ENCODE data around the gene DPH2.

DPH2 gene

DNA sequence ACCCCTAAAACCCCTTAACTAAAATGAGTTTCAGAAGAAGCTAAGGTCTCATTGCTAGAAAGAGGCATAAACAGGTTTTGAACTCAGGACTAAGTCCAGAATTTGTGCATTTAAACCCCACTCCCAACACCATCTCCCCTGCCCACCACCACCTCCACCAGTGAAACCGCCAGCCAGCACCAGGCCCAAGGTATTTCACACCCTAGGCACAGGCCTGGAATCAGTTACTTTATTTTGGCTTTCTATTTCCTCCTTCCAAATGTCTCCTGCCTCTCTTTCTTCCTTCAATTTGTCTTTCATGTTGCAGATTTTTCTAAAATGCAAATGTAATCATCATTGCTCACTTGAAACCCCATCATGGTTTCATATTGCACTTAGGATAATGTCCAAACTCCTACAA, 24.9 kb upstream of the DPH2 start:
- DNase-seq, result no peak

DNA sequence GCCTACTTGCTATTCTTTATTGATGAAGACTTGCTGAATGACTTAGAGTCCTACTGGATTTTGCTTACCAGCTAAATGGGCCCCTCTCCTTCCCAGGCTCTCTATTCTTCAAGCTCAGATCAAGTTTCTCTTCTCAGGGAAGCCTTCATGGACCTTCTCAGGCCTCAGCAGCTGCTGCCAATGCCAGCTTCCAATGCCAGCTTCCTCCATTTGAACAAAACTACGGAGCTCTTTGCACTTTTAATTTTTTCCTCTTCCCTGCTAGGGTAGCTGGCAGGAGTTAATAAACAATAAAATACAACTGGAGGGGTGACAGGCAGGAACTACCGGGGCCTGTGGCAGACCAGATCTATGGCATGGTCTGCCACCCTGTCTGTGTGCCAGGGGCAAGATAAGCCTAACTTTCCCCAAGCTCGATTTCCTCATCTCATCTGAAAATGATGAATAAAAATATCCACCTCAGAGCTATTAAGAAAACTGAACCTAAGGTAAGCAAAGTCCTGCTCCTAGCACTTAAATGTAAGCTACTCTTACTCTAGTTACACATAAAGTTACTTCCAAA, 24.1 kb upstream of the DPH2 start:
- DNase-seq, result no peak

DNA sequence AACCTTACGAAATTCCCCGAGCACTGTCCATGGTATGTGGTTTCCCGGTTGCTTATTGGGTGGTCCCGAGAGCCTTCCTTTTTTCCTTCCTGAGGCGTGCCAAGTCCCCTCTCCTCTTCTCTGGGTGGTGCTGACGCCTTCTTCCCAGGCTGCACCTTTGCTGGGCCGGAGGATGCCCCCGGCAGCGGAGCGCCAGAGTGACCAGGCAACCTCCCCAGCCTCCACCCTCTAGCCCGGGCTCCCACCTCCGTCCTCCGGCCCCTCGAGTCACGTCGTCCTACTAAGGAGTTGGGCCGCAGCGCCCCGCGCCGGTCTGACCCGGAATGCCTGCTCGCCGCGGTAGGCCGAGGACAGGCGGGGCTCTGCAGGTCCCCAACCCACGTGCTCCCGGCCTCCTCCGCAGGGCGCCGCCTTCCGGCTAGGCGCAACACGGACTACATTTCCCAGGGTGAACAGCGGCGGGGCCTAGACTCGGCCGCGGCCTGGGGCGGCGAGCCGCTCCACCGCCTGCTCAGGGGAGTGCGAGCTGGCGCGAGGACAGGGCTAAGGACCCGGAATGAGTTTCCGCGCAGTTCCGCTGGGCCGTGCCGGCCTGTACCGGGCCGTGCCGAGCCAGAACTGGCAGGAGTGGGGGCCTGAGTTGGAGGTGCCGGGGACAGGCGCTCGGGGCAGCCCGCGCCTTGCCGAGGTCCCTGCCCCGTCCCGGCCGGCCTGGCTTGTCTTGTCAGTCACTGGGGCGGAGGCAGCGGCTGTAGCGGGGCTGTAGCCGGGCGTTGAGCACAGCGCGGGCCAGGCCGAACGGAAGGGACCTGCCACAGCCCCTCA, 23.4 kb upstream of the DPH2 start, which contains the start of gene IPO13:
TSS of gene IPO13 (plus strand) at position 715 of the 825 bp plus-strand sequence. CDS start 651 bp downstream, outside the sequence.
- peak; percentile 75 to 98 (median 94) for DNase-seq

DNA sequence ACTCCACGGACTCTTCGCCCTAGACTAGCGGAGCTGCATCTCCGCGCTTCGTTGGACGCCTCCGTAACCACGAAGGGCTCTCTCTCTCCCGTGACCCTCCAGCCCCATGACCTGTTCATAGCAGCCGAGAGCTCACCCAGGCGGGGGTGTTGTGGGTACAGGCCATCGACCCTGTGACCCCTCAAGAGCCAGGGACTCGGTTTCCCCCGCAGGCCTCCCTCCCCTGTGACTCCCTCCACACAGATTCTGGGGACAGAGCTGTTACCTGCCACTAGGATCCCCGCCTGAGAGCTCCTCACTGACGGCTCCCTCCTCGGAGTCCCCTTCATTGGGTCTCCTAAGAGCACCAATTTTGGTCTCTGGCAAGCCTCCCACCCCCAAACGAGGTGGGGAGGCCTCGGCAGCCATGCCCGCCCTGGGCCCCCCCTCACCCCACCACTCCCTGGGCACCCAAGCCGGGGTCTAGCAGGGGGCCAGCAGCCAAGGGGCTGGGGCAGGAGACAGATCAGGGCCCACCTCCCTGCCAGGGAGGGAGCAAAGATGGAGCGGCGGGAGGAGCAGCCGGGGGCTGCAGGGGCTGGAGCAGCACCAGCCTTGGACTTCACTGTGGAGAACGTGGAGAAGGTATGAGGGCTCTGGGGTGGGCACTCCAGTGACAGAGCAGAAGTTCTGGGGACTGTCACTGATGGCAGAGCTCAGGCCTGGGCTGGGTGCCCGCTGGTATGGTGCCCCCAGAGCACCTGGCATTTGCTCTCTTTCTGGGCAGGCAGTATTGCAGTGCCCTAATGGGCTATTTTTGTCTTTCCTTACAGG, 22.5 kb upstream of the DPH2 start:
- DNase-seq, result peak in 4 of 56 donors; percentile 30 to 66 (median 36)

DNA sequence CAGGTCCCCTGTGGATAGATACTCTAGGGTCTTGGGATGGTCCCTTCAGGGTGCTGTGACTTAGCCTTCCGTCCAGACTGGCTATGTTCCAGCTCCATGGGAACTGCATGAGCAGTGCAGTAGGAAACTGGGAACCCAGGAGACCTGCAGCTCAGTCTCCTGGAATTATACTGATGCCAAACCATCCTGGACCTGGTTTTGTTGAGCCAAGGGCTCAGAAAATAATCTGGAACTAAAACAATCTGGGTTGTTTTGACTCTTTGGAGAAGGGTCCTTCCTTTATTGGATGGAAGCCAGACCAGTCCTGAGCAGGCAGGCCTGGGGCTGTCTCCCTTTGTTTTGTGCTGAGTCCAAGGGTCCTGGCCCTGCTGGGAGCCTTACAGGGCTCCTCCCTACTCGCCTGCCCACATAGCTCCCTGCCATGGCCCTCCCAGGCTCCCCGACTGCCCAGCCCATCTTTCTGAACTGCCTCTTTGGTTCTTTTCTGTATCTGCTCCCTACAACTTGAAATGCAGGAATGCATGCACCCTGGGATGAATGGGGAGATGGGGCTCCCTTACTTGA, 21.9 kb upstream of the DPH2 start:
- DNase-seq, result peak in 4 of 56 donors; percentile 17 to 51 (median 38)

DNA sequence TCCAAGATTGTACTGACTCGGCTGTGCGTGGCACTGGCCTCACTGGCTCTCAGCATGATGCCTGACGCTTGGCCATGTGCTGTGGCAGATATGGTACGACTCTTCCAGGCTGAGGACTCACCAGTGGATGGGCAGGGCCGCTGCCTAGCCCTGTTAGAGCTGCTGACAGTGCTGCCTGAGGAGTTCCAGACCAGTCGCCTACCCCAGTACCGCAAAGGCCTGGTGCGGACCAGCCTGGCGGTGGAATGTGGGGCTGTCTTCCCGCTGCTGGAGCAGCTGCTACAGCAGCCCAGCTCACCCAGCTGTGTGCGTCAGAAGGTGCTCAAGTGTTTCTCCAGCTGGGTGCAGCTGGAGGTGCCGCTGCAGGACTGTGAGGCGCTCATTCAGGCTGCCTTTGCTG, 20.1 kb upstream of the DPH2 start:
- no peak for DNase-seq

DNA sequence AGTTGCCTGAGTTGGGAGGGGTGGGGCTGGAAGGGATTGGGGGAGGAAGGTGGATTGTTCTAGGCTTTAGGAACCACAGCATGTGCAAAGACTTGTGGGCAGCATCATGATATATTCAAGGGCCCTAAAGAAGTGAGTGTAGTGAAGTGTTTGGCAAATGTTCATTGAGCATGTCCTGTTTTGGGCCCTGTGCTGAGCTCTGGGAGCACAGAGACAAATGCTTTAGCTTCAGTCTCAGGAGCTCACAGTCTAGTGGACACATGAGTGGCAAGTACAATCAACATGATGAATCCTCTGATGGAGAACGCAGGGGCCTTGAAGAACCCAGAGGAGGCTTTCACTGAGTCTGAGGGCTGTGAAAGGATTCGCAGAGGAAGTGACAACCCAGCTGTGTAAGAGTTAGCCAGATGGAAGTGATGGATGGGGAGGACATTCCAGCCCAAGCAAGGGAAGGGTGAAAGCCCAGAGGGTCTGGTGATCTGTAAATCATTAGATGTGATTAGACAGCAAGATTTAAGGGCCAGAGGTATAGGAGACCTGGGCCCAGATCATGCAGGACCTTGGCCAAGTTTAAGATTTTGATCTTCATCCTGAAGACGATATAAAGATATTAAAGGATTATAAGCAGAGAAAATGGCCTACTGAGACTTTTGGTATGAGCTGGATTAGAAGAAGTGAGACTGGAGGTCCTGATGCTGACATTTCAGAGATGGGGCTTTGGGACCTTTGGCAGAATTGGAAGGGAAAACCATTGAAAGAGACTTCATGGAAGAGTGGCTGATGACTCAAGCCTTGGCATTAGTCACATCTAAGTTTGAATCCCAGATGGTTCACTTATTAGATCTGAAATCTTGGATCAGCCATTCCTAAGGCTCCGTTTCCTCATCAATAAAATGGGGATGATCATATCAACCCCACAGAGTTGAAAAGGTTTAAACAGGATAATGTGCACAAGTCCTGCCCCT, 18.5 kb upstream of the DPH2 start:
- no peak for DNase-seq

DNA sequence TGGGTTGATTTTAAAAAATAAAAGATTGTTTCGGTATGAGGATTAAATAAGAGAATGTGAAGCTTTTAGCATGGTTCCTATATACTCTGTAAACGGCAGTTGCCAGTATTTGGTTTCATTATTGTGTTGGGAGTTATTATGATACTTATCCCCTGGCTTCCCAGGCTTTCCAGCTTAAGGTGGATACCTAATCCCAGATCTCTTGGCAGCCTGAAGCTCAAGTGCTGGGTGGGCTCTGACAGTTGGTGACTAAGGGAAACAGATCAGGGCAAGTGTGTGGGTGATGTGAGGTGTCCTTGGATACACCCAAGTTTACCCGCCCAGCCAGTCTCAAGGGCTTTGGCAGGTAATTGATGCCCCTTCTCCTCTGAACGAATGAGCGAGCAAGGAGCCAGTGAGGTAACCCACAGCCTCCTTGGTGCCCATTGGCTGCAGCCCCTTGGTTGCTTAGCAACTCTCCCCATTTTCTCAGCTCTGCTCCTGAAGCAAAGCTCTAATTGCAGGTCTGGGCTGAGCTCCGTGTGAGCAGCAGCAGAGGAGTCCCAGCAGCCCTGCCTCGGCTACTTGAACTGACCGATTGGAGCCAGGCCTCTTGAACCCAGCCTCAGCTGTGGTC, 17.0 kb upstream of the DPH2 start:
- peak in 24 of 56 donors; percentile 16 to 65 (median 31) for DNase-seq

DNA sequence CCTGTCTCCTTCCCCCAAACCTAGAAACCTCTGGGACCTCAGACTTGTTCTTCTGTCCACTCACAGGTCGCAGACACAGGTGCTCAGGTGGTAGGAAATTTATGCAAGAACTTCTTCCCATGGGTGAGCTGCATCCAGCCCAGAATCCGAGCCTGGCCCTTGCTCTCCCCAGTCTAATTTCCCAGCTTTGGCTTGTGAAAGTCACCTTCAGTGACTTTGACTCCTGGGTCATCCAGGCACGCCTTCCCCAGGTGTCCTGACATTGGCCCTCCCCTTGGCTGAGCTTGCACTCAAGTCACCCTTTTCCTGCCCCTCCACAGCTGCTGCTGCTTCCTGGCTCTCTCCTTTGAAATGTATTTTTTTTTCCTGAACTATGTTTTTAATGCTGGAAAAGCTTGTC, 16.4 kb upstream of the DPH2 start:
- no peak for DNase-seq

DNA sequence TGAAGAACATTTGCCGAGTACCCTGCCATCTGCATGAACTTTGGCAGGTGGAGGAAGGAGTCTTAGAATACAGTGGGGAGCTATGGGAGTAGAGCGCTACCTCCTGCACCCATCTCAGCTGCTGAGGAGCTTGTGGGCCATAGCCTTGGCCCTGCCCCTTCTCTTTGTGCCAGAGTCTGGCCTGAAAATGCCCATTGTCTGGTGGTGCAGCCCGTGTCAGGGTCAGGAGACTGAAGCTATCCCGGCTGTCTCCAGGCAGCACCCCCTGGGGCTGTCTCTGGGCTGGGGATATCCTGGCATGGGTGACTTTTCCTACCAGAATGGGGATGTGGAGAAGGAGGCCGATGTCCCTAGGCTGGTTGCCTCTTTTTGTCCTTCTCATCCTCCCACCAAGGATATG, 15.8 kb upstream of the DPH2 start:
- peak in 52 of 56 donors; percentile 29 to 96 (median 76) for DNase-seq

DNA sequence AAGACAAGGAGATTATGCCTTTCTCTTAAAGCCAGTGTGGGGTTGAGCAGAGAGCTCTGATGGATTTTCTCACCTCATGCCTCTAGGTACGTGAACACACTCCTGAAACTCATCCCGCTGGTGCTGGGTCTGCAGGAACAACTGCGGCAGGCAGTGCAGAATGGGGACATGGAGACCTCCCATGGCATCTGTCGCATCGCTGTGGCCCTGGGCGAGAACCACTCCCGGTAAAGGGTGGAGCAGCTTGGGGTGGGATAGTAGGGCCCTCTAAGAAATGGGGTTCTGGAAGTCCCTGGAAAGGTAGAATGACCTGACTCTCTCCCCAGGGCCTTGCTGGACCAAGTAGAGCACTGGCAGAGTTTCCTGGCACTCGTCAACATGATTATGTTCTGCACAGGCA, 13.6 kb upstream of the DPH2 start:
- DNase-seq, result no peak

DNA sequence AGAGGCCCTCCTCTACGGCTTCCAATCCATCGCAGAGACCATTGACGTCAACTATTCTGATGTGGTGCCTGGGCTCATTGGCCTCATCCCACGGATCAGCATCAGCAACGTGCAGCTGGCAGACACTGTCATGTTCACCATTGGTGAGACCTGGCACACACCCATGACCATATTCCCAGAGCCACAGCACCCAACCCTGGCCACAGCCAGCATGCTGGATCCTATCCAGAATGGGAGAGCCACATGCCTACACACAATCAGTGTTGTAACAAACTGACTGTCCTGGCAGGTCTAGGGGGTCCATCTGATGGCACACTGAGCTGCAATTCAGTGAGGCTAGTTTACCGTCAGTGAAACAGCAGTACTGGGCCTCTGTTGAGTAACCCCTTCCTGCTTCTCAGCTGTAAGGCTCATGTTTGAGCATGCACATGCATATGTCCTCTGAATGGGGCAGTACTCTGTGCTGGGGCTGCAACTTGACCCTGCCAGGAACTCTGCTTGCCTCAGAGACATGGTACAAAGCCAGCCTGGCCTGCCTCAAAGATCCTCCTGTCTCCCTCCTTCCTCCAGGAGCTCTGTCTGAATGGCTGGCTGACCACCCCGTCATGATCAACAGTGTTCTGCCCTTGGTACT, 12.3 kb upstream of the DPH2 start:
- peak in 4 of 56 donors; percentile 17 to 38 (median 27) for DNase-seq

DNA sequence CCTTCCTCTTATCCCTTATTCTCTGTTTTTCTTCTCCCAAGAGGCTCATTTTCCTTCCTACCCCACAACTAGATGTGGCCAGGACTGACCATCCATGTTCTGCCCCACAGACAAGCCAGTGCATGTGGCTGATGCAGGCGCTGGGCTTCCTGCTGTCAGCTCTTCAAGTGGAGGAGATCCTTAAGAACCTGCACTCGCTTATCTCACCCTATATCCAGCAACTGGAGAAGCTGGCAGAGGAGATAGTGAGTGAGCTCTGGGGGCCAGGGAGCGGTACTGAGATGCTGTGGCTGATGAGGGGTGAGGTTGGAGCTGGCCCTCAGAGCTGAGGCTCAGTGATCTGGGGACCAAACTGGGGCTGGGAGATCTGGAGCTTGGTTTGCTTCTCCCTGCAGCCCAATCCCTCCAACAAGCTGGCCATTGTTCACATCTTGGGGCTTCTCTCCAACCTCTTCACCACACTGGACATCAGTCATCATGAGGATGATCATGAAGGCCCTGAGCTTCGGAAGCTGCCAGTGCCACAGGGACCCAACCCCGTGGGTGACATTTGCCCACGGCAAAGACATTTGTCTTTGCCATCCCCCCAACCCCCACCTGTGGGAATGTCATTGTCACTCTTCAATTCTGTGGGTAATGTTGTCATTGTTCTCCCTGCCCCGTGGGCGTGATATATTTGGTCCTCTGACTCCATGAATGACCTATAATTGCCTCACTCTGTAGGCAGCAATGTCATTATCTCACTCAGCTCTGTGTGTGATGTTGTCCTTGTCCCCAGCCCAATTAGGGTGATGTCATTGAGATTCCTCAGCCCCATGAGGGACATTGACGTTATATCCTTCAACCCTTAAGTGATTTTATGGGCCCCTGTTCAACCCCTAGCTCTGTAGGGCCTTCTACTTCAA, 11.2 kb upstream of the DPH2 start:
- DNase-seq, result peak in 6 of 56 donors; percentile 16 to 29 (median 24)

DNA sequence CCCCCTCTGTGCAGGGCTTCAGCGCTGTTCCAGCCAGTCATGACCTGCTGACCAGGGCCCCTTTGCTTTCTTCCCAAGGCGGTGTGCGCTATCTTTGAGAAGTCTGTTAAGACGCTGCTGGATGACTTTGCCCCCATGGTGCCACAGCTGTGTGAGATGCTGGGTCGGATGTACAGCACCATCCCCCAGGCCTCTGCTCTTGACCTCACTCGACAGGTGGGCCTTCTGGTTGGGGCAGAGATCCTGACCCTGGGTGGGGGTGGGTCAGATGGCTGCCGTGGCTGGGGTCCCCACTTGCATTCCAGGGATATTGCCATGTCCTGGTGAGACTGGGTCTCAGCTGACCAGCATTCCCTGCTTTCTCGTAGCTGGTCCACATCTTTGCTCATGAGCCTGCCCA, 9.0 kb upstream of the DPH2 start:
- DNase-seq, result no peak

DNA sequence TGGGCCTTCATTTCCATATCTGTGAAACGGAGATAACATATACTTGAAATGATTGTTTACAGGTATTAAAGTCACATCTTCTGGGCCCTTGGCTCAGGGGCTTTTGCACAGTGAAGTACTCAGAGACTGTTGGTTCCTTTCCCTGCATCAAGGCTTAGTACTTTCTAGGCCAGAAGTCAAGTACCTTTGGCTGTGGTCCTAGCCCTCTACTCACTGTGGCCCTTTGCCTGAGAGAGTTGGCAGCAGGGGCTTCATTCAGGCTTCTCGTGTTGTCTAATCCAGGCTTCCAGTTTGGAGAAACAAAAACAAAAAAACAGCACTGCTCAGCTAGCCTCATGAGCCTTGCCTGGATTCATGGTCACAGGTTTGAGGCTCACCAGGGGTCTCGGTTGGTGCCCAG, 8.1 kb upstream of the DPH2 start:
- DNase-seq, result no peak

DNA sequence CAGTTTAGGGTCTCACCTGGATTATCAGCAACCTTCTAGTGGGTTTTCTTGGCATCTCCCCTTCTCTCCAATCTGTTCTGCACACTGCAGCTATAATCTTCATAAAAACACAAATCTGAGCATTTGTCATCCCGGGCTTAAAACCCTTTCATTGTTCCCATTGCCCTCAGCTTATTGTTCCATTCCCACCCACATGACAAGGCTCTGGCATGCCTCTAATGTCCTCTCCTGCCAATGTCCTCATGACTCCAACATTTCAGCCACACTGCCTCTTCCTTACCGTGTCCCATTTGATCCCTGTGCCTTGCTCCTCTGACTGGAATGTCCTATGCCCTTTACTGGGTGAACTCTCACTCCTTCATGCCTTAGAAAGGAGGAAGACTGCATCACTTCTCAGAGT, 7.5 kb upstream of the DPH2 start:
- DNase-seq, result peak in 23 of 56 donors; percentile 8 to 65 (median 36)

DNA sequence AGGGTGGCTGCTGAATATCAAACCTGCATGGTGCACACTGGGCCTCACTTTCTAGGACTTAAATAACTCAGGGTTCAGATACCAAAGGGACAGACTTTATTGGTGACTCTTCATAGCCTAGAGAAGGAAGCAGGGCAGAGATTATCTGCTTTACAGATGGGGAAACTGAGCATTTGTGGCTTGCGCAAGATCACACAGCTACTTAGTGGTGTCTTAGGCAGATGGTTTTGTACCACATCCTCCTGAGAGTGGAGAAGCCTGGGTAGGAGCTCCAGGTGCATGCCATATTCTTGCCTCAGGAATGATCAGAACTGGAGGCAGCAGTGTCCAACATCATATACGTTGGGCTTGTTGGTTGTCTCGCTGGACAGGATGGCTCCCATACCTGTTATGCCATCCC, 6.8 kb upstream of the DPH2 start:
- no peak for DNase-seq

DNA sequence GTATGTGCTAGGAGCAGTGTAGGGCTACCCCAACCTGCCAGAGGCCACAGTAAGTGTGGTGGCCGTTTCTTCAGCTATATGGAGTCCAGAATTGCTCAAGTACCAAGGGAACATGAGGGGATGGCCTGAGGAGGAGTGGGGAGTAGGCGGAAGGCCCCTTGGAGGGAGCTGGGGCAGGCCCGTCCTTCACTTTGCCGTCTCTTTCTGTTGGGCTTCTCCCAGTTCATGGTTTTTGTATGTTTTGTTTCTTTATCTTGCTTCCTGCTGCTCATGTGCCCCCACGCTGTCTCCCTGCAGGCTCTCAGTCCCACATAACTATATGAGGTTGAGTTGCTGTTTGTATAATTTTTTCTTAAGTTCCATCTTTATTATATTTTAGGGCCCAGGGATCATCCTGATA, 5.9 kb upstream of the DPH2 start:
- no peak for DNase-seq
